ENCODE measurements around the gene CGB1.

CGB1 gene

DNA sequence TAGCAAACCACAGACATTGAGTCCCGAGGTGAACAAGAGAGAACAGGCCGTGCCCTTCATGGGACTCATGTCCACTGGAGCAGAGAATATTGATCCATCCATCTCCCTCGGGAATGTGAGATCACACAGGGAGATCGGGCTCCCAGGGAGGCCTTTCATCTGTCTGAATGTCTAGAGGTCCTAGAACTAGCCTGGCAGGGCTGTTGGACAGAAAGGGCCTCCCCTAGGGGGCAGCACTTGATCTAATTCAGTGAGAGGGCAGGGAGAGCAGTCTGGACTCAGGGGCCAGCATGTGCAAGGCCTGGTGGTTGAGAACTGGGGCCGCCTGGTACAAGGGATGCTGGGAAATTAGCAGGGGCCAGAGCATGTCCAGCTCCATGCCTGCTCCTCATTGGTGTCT, 38.7 kb downstream of the CGB1 start:
- no peak for DNase-seq

- peak in 1 of 58 donors; percentile 69 for DNase-seq
Observed at GRCh38 chr19:48994035-48994386, 42.7 kb downstream of the CGB1 start.

DNA sequence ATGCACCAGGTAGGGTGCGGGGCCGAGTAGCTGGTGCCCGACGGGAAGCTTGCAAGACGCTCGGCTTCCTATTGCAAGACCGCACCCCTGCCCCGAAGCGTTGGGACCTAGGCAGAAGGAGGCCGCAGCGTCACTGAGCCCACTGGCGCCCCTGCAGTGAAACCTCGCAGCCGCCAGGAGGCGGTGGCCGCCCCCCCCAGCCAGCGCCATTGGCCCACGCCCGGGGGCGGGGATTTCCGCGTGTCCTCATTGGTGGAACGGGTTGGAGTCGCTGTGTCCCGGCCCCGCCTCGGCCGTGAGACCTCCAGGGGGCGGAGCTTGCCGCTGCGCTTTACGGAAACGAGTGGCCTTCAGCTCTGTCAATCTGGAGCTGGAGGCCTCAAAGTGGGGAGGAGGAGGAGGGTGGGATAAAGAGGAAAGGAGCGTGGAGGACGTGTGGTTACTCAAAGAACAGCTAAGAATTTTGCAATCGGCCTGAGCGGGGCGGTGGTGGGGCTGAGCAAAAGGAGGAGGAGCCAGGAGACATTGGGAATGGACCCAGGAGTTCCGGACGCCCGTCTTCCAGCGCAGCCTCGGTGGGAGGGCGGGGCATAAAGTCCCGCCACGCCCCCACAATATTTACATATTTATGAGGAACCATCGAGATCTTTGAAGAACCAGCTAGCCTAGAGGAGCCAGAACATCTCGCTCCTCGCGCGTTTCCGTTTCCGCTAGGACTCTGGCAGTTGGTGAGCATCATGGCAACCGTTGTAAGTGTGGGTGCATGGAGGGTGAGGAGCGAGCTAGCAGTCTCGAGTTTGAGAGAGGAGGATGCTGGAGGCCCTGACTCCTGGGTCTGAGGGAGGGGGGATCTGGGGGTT, 43.3 kb downstream of the CGB1 start, which contains the start of the genes GYS1 and RUVBL2:
TSS of gene GYS1 (minus strand) at position 135 of the 860 bp plus-strand sequence. CDS start 197 bp downstream, outside the sequence.
TSS of gene RUVBL2 (plus strand) at position 713 of the 860 bp plus-strand sequence. CDS start at position 738, 25 bp downstream.
- peak; percentile 95 to 100 (median 99) for DNase-seq

DNA sequence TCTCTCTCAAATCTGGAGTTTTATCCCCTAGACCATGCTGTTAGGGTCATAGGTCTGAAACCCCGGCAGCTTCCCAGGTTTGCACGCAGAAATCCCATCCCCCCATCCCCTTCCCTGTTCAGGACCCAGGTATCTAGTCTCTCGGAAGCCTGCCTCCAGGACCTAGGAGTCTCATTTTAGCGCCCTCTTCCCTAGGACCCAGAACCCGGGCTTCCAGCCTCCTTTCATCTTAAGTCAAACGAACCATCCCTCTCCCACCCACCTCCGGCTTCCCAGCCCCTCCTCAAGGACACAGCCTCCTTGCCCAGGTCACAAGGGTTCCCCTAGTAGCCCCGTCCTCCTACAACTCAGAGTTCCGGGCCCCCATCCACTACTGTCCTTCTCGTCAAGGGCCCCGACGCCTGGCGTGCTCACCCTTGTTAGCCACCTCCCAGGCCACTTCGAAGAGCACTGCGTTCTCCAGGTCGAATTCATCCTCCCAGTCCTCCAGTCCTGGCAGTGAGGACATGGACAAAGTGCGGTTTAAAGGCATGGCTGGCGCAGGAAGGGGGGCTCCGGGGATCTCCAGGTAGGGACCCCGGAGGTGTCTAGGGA, 44.0 kb downstream of the CGB1 start:
- peak in 14 of 58 donors; percentile 31 to 61 (median 46) for DNase-seq

DNA sequence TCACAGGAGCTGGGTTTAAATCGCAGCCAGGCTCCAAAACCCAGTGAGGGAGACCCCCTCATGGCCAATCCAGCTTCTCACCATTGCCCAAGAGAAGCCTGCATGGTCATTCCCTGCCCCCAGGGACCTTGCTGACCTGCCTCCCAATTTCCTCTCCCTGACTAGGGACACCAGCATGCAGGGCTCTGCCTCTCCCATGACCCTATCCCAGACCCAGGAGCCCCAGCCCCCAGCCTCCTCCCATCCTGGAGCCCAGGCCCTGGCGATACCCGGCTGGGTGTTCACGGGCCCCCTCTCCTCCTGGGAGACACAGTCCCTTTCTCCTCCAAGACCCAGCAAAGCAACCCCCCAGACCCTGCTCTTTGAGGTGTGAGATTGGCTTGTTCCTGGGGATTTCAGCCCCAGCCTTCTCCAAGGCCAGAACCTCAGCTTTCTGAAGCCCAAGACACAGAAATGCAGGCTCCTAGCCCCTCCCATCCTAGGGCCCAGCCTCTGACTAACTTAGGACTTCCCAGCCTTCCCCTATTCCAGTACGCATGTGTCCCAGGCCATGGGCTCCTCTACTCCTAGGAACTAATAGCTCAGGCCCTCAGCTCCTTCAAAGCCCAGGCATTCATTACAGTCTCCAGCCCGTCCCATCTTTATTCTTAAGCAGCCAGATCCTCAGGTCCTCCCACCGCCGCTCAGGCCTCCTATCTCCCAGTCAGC, 44.7 kb downstream of the CGB1 start:
- peak in 22 of 58 donors; percentile 1 to 51 (median 20) for DNase-seq

- DNase-seq: no peak
Observed at GRCh38 chr19:48991011-48991609, 45.6 kb downstream of the CGB1 start.

DNA sequence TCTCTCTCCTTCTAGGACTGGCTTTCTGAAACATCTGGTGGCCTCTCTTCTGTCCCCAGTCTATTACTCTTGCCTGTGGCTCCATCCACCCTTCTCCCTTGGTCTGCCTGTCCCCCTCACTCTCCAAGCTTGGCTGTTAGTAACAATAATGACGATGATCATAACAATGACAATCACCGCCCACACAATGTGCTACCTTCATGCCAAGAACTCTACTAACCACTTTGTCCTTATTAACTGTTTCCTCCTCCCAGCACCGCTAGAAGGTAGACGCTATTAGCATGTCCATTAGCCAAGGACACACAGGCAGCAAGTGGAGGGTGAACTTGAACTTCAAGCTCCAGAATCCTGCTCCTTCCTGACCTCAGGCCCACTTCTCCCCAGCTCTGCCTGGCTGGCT, 46.3 kb downstream of the CGB1 start:
- no peak for DNase-seq

- peak in 20 of 58 donors; percentile 1 to 64 (median 14) for DNase-seq
Observed at GRCh38 chr19:48989701-48990291, 46.9 kb downstream of the CGB1 start.

DNA sequence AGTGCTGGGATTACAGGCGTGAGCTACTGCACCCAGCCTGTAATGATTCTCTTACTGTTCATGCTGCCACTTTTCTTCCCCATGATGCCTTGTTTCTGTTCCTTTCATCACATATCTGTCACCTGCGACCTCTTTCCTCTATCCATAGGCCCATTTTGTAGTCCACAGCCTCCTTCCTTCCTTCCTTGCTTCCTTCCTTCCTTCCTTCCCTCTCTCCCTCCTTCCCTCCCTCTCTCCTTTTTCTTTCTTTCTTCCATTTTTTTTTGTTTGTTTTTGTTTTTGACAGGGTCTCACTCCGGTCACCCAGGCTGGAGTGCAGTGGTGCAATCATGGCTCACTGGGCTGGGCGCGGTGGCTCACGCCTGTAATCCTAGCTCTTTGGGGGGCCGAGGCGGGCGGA, 47.8 kb downstream of the CGB1 start:
- no peak for DNase-seq

GRCh38 chr19:48988286-48988685, 48.4 kb downstream of the CGB1 start:
- no peak for DNase-seq

DNA sequence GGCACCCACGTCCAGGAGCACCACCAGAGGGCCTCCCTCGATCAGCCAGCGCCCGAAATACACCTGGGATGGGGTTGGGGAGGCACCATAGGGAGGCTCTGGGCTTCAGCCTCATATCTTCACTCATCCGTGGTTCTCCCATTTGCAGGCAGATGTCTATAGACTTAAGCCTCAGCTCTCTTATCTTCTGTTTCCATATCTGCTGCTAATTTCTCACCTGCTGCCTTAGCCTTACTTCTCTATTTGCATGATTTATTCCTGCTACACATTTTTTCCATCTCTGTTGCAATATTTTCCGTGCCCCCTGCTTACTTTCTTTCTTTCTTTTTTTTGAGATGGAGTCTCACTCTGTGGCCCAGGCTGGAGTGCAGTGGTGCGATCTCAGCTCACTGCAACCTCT, 49.4 kb downstream of the CGB1 start:
- no peak for DNase-seq

DNA sequence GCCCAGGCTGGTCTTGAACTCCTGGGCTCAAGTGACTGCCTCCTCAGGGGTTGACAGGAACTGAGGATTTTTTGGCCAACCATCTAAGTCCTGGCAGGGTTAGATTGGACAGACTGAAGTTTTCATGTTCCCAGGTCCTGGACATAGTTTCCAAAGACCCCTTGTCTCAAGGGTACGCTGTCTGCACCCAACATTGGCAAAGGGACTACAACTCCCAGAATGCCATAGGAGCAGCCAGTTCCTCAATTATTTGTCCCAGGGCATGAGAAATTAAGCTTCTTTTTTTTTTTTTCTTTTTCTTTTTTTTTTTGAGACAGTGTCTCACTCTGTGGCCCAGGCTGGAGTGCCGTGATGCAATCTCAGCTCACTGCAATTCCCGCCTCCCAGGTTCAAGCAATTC, 50.5 kb downstream of the CGB1 start:
- DNase-seq: no peak

DNA sequence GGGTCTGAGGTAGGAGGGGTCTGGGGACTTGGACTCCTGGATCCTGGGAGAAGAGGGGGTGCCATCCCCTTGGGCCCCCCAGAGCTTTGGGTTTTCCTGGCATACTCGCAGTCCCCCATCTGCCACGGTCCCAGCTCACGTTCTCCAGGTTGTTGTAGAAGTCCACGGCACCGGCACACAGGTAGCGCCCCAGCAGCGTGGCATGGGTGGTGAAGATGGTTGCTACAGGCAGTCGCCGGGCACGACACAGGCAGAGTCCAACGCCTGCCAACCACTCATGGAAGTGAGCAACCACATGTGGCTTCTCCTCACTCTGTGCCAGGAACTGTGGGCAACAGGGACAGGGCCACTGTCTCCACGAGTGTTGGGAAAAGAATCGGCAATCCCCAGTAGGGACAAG, 51.0 kb downstream of the CGB1 start:
- DNase-seq: no peak
